Dendritic cell treated with granulocyte-macrophage colony-stimulating factor and Interleukin-4, amounts not matched to agents 40 ng/mL and 50 ng/mL, for 4 days (primary cell): ENCODE measurements around the gene TMEM50B.
A peak's percentile ranks its signal among the peaks of the same experiment; 100 is the strongest.
"Not testable (repeated sequence)": the region's sequence is repeated elsewhere in the genome, so short reads cannot be mapped to it uniquely, and the experiment has no call there.

Experiments
- H3K27ac Mint-ChIP-seq: one replicate; pipeline ENCODE4 v1.8.0; 2022; ENCODE audit warnings: mild to moderate bottlenecking, mixed read lengths
- H3K27me3 Mint-ChIP-seq: one replicate; pipeline ENCODE4 v1.8.0; 2022; ENCODE audit warnings: mild to moderate bottlenecking, mixed read lengths
- H3K36me3 Mint-ChIP-seq: one replicate; pipeline ENCODE4 v1.8.0; 2022; ENCODE audit warnings: low read depth, mixed read lengths
- H3K4me1 Mint-ChIP-seq: one replicate; pipeline ENCODE4 v1.8.0; 2022; ENCODE audit warnings: low read depth, mixed read lengths
- H3K4me3 Mint-ChIP-seq: one replicate; pipeline ENCODE4 v1.8.0; 2022; ENCODE audit warnings: mild to moderate bottlenecking, moderate library complexity, mixed read lengths
- H3K9me3 Mint-ChIP-seq: one replicate; pipeline ENCODE4 v1.8.0; 2022; ENCODE audit warnings: mixed read lengths
- intact Hi-C: fragments of 100-400 bp; cut with micrococcal nuclease; formaldehyde crosslinking; loops from one replicate; pipeline ENCODE4 v1.15.0; 2022

Gene TMEM50B

GRCh38 chr21:33479679-33480480, at the start of gene TMEM50B:
TSS of gene TMEM50B (minus strand) at chr21:33479974. CDS start at chr21:33468885, 11,089 bp downstream.
- Mint-ChIP-seq H3K4me3 (peak within 1 kb of the TSS; percentile 86), H3K36me3 (peaks cover 16% of the 10 kb centered on the region), H3K9me3 (no peaks in the 10 kb centered on the region), H3K27ac (peak within 1 kb of the TSS; percentile 98), H3K4me1 (peaks cover 24% of the 10 kb centered on the region), H3K27me3 (no peaks in the 10 kb centered on the region)
- intact Hi-C loops: loop anchor here (1.0 kb wide), 1 partner anchor 11 kb away; the partner anchor contains the start of gene DNAJC28

GRCh38 chr21:33522953-33523349, 43.2 kb upstream of the TMEM50B start:
- Mint-ChIP-seq H3K36me3 (peaks cover 71% of the 10 kb centered on the region), H3K4me3 (no peak overlapping the region), H3K4me1 (peaks cover 7% of the 10 kb centered on the region), H3K9me3 (no peaks in the 10 kb centered on the region), H3K27ac (no peak overlapping the region), H3K27me3 (no peaks in the 10 kb centered on the region)
- intact Hi-C loops: no loop called here

- Mint-ChIP-seq H3K36me3 (peaks cover 68% of the 10 kb centered on the region), H3K27ac (no peak overlapping the region), H3K9me3 (no peaks in the 10 kb centered on the region), H3K4me1 (peaks cover 7% of the 10 kb centered on the region), H3K27me3 (no peaks in the 10 kb centered on the region), H3K4me3 (no peak overlapping the region)
- intact Hi-C loops: no loop called here
These were observed 42.7 kb upstream of the TMEM50B start for GRCh38 chr21:33522297-33522952.

- Mint-ChIP-seq H3K27ac (no peak overlapping the region), H3K4me3 (no peak overlapping the region), H3K4me1 (no peaks in the 10 kb centered on the region), H3K27me3 (no peaks in the 10 kb centered on the region), H3K36me3 (peaks cover 76% of the 10 kb centered on the region), H3K9me3 (no peaks in the 10 kb centered on the region)
- intact Hi-C loops: no loop called here
These were observed 39.1 kb upstream of the TMEM50B start for GRCh38 chr21:33518899-33519298.

GRCh38 chr21:33514229-33514628, 34.5 kb upstream of the TMEM50B start:
- intact Hi-C loops: no loop called here
- Mint-ChIP-seq H3K36me3 (peaks cover 91% of the 10 kb centered on the region), H3K4me3 (no peak overlapping the region), H3K27me3 (no peaks in the 10 kb centered on the region), H3K4me1 (no peaks in the 10 kb centered on the region), H3K9me3 (no peaks in the 10 kb centered on the region), H3K27ac (no peak overlapping the region)

- H3K36me3 Mint-ChIP-seq: peaks cover 95% of the 10 kb centered on the region
- intact Hi-C loops: no loop called here
- H3K27ac Mint-ChIP-seq: no peak overlapping the region
- no peaks in the 10 kb centered on the region for H3K27me3 Mint-ChIP-seq
- no peaks in the 10 kb centered on the region for H3K4me1 Mint-ChIP-seq
- H3K9me3 Mint-ChIP-seq: no peaks in the 10 kb centered on the region
- no peak overlapping the region for H3K4me3 Mint-ChIP-seq
These were observed 32.7 kb upstream of the TMEM50B start for GRCh38 chr21:33512481-33512880.

- H3K4me1 Mint-ChIP-seq: no peaks in the 10 kb centered on the region
- H3K4me3 Mint-ChIP-seq: no peak overlapping the region
- H3K27ac Mint-ChIP-seq: no peak overlapping the region
- no peaks in the 10 kb centered on the region for H3K9me3 Mint-ChIP-seq
- peaks cover 95% of the 10 kb centered on the region for H3K36me3 Mint-ChIP-seq
- no peaks in the 10 kb centered on the region for H3K27me3 Mint-ChIP-seq
- intact Hi-C loops: no loop called here
These were observed 31.9 kb upstream of the TMEM50B start for GRCh38 chr21:33511639-33512038.

- H3K4me1 Mint-ChIP-seq: no peaks in the 10 kb centered on the region
- H3K36me3 Mint-ChIP-seq: peaks cover 95% of the 10 kb centered on the region
- no peak overlapping the region for H3K27ac Mint-ChIP-seq
These were observed 31.1 kb upstream of the TMEM50B start for GRCh38 chr21:33510826-33511225.

GRCh38 chr21:33507003-33507402, 27.2 kb upstream of the TMEM50B start:
- H3K4me3 Mint-ChIP-seq, H3K9me3 Mint-ChIP-seq, H3K27ac Mint-ChIP-seq, H3K4me1 Mint-ChIP-seq, H3K27me3 Mint-ChIP-seq, intact Hi-C loops: not testable (repeated sequence)
- H3K36me3 Mint-ChIP-seq: peaks cover 95% of the 10 kb centered on the region

More at GRCh38 chr21:33510826-33511225, 31.1 kb upstream of the TMEM50B start:
- H3K4me3 Mint-ChIP-seq: no peak overlapping the region
- no peaks in the 10 kb centered on the region for H3K27me3 Mint-ChIP-seq
- no peaks in the 10 kb centered on the region for H3K9me3 Mint-ChIP-seq
- intact Hi-C loops: no loop called here

GRCh38 chr21:33505833-33506232, 26.1 kb upstream of the TMEM50B start:
- Mint-ChIP-seq H3K9me3 (no peaks in the 10 kb centered on the region), H3K27me3 (no peaks in the 10 kb centered on the region), H3K27ac (no peak overlapping the region), H3K36me3 (peaks cover 91% of the 10 kb centered on the region), H3K4me1 (no peaks in the 10 kb centered on the region), H3K4me3 (no peak overlapping the region)
- intact Hi-C loops: no loop called here

GRCh38 chr21:33496345-33496744, 16.6 kb upstream of the TMEM50B start:
- peaks cover 2% of the 10 kb centered on the region for H3K27me3 Mint-ChIP-seq
- no peak overlapping the region for H3K4me3 Mint-ChIP-seq
- intact Hi-C loops: no loop called here
- H3K27ac Mint-ChIP-seq: no peak overlapping the region
- H3K9me3 Mint-ChIP-seq: no peaks in the 10 kb centered on the region
- no peaks in the 10 kb centered on the region for H3K4me1 Mint-ChIP-seq
- peaks cover 7% of the 10 kb centered on the region for H3K36me3 Mint-ChIP-seq

- Mint-ChIP-seq H3K36me3 (peaks cover 8% of the 10 kb centered on the region), H3K4me3 (no peak overlapping the region), H3K4me1 (no peaks in the 10 kb centered on the region), H3K9me3 (no peaks in the 10 kb centered on the region), H3K27ac (no peak overlapping the region), H3K27me3 (peaks cover 2% of the 10 kb centered on the region)
- intact Hi-C loops: no loop called here
These were observed 16.0 kb upstream of the TMEM50B start for GRCh38 chr21:33495743-33496142.

GRCh38 chr21:33493756-33494155, 14.0 kb upstream of the TMEM50B start:
- Mint-ChIP-seq H3K4me1 (no peaks in the 10 kb centered on the region), H3K27ac (no peak overlapping the region), H3K4me3 (no peak overlapping the region)

GRCh38 chr21:33492571-33492970, 12.8 kb upstream of the TMEM50B start:
- peaks cover 2% of the 10 kb centered on the region for H3K27me3 Mint-ChIP-seq
- H3K27ac Mint-ChIP-seq: peak overlapping the region; percentile 90

More at GRCh38 chr21:33493756-33494155, 14.0 kb upstream of the TMEM50B start:
- Mint-ChIP-seq H3K9me3 (no peaks in the 10 kb centered on the region), H3K27me3 (peaks cover 2% of the 10 kb centered on the region), H3K36me3 (peaks cover 14% of the 10 kb centered on the region)
- intact Hi-C loops: loop anchor here (5.0 kb wide), 1 partner anchor 49 kb away; the partner anchor contains the start of genes GART and SON

More at GRCh38 chr21:33492571-33492970, 12.8 kb upstream of the TMEM50B start:
- no peak overlapping the region for H3K4me3 Mint-ChIP-seq
- no peaks in the 10 kb centered on the region for H3K4me1 Mint-ChIP-seq
- intact Hi-C loops: loop anchor here (5.0 kb wide), 1 partner anchor 50 kb away; the partner anchor contains the start of genes GART and SON
- H3K36me3 Mint-ChIP-seq: peaks cover 19% of the 10 kb centered on the region
- no peaks in the 10 kb centered on the region for H3K9me3 Mint-ChIP-seq
